DND-41 (cell line): ENCODE data around the gene SEMA3D.

Experiments used
- EZH2 ChIP-seq: IDR thresholded peaks from 3 replicates; pipeline ENCODE4 v1.6.1; 2012; ENCODE audit warnings: borderline replicate concordance, low read depth, mild to moderate bottlenecking, moderate library complexity, low read length, inconsistent platforms; ENCODE audit not compliant: severe bottlenecking
- TF ChIP-seq, protein P1 (sequence below): IDR thresholded peaks from 2 replicates; pipeline ENCODE4 v1.5.1; 2012; ENCODE audit warnings: borderline replicate concordance, low read length, moderate library complexity, mild to moderate bottlenecking; ENCODE audit not compliant: poor library complexity, severe bottlenecking; ENCODE audit errors: extremely low read depth

DNA sequence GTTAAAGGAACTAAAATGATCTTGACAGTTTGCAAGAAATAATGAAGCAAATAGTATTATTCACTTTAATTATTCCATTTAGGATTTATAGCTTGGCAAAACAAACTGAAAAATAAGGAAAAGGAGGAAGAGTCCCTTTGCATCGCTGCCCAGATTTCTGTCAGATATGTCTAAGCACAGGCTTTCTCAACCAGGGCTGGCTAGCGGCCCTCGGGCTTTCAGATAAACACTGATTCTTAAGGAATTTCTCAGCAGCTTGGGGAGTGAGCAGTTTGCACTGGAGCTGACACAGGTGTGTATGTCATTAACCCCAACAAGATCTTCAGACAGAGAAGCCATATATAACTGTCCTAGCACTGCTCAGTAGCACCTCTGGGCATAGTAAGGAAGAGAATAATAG lies 47.9 kb upstream of the SEMA3D start:
- TF ChIP-seq, protein P1, sequence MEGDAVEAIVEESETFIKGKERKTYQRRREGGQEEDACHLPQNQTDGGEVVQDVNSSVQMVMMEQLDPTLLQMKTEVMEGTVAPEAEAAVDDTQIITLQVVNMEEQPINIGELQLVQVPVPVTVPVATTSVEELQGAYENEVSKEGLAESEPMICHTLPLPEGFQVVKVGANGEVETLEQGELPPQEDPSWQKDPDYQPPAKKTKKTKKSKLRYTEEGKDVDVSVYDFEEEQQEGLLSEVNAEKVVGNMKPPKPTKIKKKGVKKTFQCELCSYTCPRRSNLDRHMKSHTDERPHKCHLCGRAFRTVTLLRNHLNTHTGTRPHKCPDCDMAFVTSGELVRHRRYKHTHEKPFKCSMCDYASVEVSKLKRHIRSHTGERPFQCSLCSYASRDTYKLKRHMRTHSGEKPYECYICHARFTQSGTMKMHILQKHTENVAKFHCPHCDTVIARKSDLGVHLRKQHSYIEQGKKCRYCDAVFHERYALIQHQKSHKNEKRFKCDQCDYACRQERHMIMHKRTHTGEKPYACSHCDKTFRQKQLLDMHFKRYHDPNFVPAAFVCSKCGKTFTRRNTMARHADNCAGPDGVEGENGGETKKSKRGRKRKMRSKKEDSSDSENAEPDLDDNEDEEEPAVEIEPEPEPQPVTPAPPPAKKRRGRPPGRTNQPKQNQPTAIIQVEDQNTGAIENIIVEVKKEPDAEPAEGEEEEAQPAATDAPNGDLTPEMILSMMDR: no peak
- TF ChIP-seq EZH2: no peak
